Nucleus accumbens (tissue), 56 donors: Measurements from ENCODE around the gene RTCA.
"Not testable (repeated sequence)": the region's sequence is repeated elsewhere in the genome, so short reads cannot be mapped to it uniquely, and the experiment has no call there.

ENCODE experiments used
- DNase-seq, 56 donors: peaks; one replicate each; lab custom pipeline; 2025; lab: John Stamatoyannopoulos, UW

Gene RTCA

GRCh38 chr1:100256273-100256672 is 9.7 kb upstream of the RTCA start:
- DNase-seq = not testable (repeated sequence)

- not testable (repeated sequence) for DNase-seq
Measured at GRCh38 chr1:100258427-100258826, 7.6 kb upstream of the RTCA start.

- DNase-seq = no peak
Measured at GRCh38 chr1:100261686-100262085, 4.3 kb upstream of the RTCA start.

- not testable (repeated sequence) for DNase-seq
Measured at GRCh38 chr1:100264081-100264480, 1.9 kb upstream of the RTCA start.

- DNase-seq = peak in 12 of 56 donors; percentile 16 to 76 (median 37)
Measured at GRCh38 chr1:100265562-100265930, 470 bp upstream of the RTCA start.

- no peak for DNase-seq
Measured at GRCh38 chr1:100266741-100267140, 725 bp downstream of the RTCA start.

GRCh38 chr1:100267284-100267683 is 1.3 kb downstream of the RTCA start:
- DNase-seq = no peak

- no peak for DNase-seq
Measured at GRCh38 chr1:100268202-100268601, 2.2 kb downstream of the RTCA start.

- DNase-seq = no peak
Measured at GRCh38 chr1:100277866-100278265, 11.8 kb downstream of the RTCA start.

GRCh38 chr1:100279358-100279923 is 13.4 kb downstream of the RTCA start:
- no peak for DNase-seq

- DNase-seq = no peak
Measured at GRCh38 chr1:100279954-100280682, 14.1 kb downstream of the RTCA start.

- DNase-seq = no peak
Measured at GRCh38 chr1:100284591-100284990, 18.6 kb downstream of the RTCA start.

- no peak for DNase-seq
Measured at GRCh38 chr1:100287162-100287561, 21.1 kb downstream of the RTCA start.

GRCh38 chr1:100290291-100290690 is 24.3 kb downstream of the RTCA start:
- no peak for DNase-seq

GRCh38 chr1:100292711-100293110 is 26.7 kb downstream of the RTCA start:
- DNase-seq = no peak

GRCh38 chr1:100296140-100296539 is 30.1 kb downstream of the RTCA start:
- no peak for DNase-seq

GRCh38 chr1:100296997-100297396 is 31.0 kb downstream of the RTCA start:
- not testable (repeated sequence) for DNase-seq

- DNase-seq = no peak
Measured at GRCh38 chr1:100298512-100298911, 32.5 kb downstream of the RTCA start.

- DNase-seq = no peak
Measured at GRCh38 chr1:100299521-100300222, 33.7 kb downstream of the RTCA start.

GRCh38 chr1:100300691-100301090 is 34.7 kb downstream of the RTCA start:
- no peak for DNase-seq

GRCh38 chr1:100302739-100303138 is 36.7 kb downstream of the RTCA start:
- DNase-seq = no peak

- DNase-seq = no peak
Measured at GRCh38 chr1:100304227-100304626, 38.2 kb downstream of the RTCA start.
